Fibroblast of lung (primary cell): ENCODE data around the gene ZNF207. TPM values are rescaled to one million over a fixed set of nuclear protein-coding genes. Genes with fewer than 3 reads are reported as not detected.

Experiments
- DNase-seq, 2 donors: peaks; one replicate each; pipeline versions ENCODE4 v3.0.0 to v3.0.0-alpha.2; 2010; ENCODE audit warnings: low read depth in 2 of 2
- H2AFZ ChIP-seq: 2 replicates; pipeline ENCODE4 v1.5.1; 2012; ENCODE audit warnings: low read length, control low read depth, inconsistent platforms
- H3K27ac ChIP-seq: 2 replicates; pipeline ENCODE4 v1.5.1; 2011; ENCODE audit warnings: low read length, control low read depth; ENCODE audit not compliant: insufficient read depth
- H3K27me3 ChIP-seq: 2 replicates; pipeline ENCODE4 v1.5.1; 2011; ENCODE audit warnings: mild to moderate bottlenecking, low read length; ENCODE audit not compliant: control insufficient read depth, insufficient read depth
- H3K36me3 ChIP-seq: 2 replicates; pipeline ENCODE4 v1.5.1; 2011; ENCODE audit warnings: low read length; ENCODE audit not compliant: control insufficient read depth, insufficient read depth
- H3K4me1 ChIP-seq: 2 replicates; pipeline ENCODE4 v1.5.1; 2011; ENCODE audit warnings: low read length; ENCODE audit not compliant: control insufficient read depth, insufficient read depth; ENCODE audit errors: extremely low read depth
- H3K4me2 ChIP-seq: 2 replicates; pipeline ENCODE4 v1.5.1; 2011; ENCODE audit warnings: low read length, control low read depth; ENCODE audit not compliant: insufficient read depth; ENCODE audit errors: extremely low read depth
- H3K4me3 ChIP-seq, 4 experiments: fragments of 200-600 bp in 1 of 4; sonication (generic) in 1 of 4; replicated peaks in 1 of 4; 2 replicates each; pipeline ENCODE4 v1.5.1; 2011 to 2016; ENCODE audit warnings: low read length in 4 of 4, low read depth in 3 of 4, mild to moderate bottlenecking in 3 of 4, control low read depth in 2 of 4, inconsistent platforms in 1 of 4, mixed read lengths in 1 of 4; ENCODE audit not compliant: insufficient read depth in 1 of 4; ENCODE audit errors: control extremely low read depth in 1 of 4
- H3K79me2 ChIP-seq: 2 replicates; pipeline ENCODE4 v1.5.1; 2012; ENCODE audit warnings: mild to moderate bottlenecking, low read length, inconsistent platforms; ENCODE audit not compliant: control insufficient read depth, insufficient read depth
- H3K9ac ChIP-seq: 2 replicates; pipeline ENCODE4 v1.5.1; 2011; ENCODE audit warnings: mild to moderate bottlenecking, low read length, control low read depth; ENCODE audit not compliant: insufficient read depth
- H3K9me3 ChIP-seq: 2 replicates; pipeline ENCODE4 v1.5.1; 2012; ENCODE audit warnings: low read depth, low read length; ENCODE audit not compliant: control insufficient read depth, insufficient read depth
- H4K20me1 ChIP-seq: 2 replicates; pipeline ENCODE4 v1.5.1; 2011; ENCODE audit warnings: low read length; ENCODE audit not compliant: control insufficient read depth, insufficient read depth; ENCODE audit errors: extremely low read depth
- EZH2 ChIP-seq: IDR thresholded peaks from 2 replicates; pipeline ENCODE4 v1.5.1; 2012; ENCODE audit warnings: low read length, control low read depth, mild to moderate bottlenecking; ENCODE audit errors: missing control alignments
- polyA plus RNA-seq, 2 donors: library from polyadenylated mRNA; depleted of rRNA in 1 of 2; stranded (reverse) in 1 of 2; unstranded in 1 of 2; fragments of >200 nt; gene quantifications; 2 replicates each; pipeline ENCODE4 v1.2.1, GENCODE V29; 2011 to 2012; ENCODE audit warnings: missing spikeins in 1 of 2
- total RNA-seq: library from RNA; depleted of rRNA; stranded (reverse); fragments of >200 nt; gene quantifications from 2 replicates; pipeline ENCODE4 v1.2.1, GENCODE V29; 2014
- TF ChIP-seq, protein P1 (sequence below), 2 donors: IDR thresholded peaks in 1 of 2; conservative IDR thresholded peaks in 1 of 2; 1 replicate in 1 of 2; 2 replicates in 1 of 2; pipeline ENCODE4 v1.5.1; 2011 to 2012; ENCODE audit warnings: low read length in 2 of 2, control low read depth in 1 of 2, inconsistent platforms in 1 of 2, low read depth in 1 of 2, mild to moderate bottlenecking in 1 of 2

The ZNF207 gene
- total and polyA plus RNA-seq, 2 donors (not counting 1 experiment from before 2014, with no cell fraction given), result 75.3 to 279 TPM

DNA sequence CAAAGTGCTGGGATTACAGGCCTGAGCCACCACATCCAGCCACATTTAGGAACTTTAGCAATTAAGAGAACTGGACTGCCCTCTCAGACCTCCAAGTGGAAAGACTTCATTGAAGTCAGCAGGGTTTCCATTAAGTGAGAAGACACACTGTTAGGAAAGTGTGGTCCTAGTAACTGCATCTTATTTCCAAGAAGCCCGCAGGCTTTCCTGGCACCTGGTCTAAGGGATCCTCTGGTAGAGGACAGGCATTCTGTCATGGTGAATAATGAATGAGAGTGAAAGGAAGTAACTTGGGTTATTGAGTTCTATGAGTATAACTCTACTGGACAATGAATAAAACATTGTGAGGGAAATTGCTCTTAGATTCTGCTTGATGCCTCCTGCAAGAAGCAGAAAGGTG, 22.0 kb upstream of the ZNF207 start:
- TF ChIP-seq, protein P1, sequence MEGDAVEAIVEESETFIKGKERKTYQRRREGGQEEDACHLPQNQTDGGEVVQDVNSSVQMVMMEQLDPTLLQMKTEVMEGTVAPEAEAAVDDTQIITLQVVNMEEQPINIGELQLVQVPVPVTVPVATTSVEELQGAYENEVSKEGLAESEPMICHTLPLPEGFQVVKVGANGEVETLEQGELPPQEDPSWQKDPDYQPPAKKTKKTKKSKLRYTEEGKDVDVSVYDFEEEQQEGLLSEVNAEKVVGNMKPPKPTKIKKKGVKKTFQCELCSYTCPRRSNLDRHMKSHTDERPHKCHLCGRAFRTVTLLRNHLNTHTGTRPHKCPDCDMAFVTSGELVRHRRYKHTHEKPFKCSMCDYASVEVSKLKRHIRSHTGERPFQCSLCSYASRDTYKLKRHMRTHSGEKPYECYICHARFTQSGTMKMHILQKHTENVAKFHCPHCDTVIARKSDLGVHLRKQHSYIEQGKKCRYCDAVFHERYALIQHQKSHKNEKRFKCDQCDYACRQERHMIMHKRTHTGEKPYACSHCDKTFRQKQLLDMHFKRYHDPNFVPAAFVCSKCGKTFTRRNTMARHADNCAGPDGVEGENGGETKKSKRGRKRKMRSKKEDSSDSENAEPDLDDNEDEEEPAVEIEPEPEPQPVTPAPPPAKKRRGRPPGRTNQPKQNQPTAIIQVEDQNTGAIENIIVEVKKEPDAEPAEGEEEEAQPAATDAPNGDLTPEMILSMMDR (conservative IDR thresholded peaks at IDR 0.05 in 1 of 2, IDR thresholded peaks at IDR 0.05 in 1 of 2; ENCODE audit: low read depth in 1 of 2, low read length in 2 of 2), result no peak
- TF ChIP-seq EZH2, result no peak
- no peak overlapping the region for H3K4me2 ChIP-seq
- DNase-seq, result no peak
- no peak overlapping the region for H3K4me3 ChIP-seq
- no peaks in the 10 kb centered on the region for H3K27me3 ChIP-seq
- H3K9me3 ChIP-seq, result no peaks in the 10 kb centered on the region
- no peaks in the 10 kb centered on the region for H4K20me1 ChIP-seq
- no peak overlapping the region for H2AFZ ChIP-seq
- H3K4me1 ChIP-seq, result no peaks in the 10 kb centered on the region
- no peaks in the 10 kb centered on the region for H3K79me2 ChIP-seq
- no peak overlapping the region for H3K27ac ChIP-seq
- no peaks in the 10 kb centered on the region for H3K36me3 ChIP-seq
- H3K9ac ChIP-seq, result no peak overlapping the region

DNA sequence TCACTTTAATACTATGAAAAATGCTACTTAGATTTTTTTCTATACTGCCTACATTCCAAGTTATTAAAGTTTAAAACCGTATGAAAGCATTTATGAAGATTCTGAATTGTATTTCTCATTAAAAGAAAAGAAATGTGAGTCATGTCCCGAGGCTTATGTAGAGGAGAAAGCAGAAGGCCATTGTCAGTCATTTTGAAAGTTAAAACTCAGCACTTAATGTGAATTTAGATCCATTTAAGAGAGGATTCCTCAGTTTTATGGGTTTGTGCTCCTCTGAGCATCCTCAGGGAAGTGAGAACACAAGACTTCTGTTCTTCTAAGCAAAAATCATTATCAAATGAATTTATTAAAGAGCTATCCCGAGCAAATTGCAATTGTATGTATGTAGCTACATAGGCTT, 19.8 kb upstream of the ZNF207 start:
- H2AFZ ChIP-seq, result no peak overlapping the region
- no peak overlapping the region for H3K27ac ChIP-seq
- H3K9ac ChIP-seq, result no peak overlapping the region
- no peak for TF ChIP-seq EZH2
- TF ChIP-seq, protein P1 (conservative IDR thresholded peaks at IDR 0.05 in 1 of 2, IDR thresholded peaks at IDR 0.05 in 1 of 2; ENCODE audit: low read depth in 1 of 2, low read length in 2 of 2), result no peak
- H3K27me3 ChIP-seq, result no peaks in the 10 kb centered on the region
- no peaks in the 10 kb centered on the region for H3K79me2 ChIP-seq
- H3K4me1 ChIP-seq, result no peaks in the 10 kb centered on the region
- peaks cover 2% of the 10 kb centered on the region for H3K36me3 ChIP-seq
- no peak overlapping the region for H3K4me2 ChIP-seq
- no peak for DNase-seq
- H3K4me3 ChIP-seq, result no peak overlapping the region
- no peaks in the 10 kb centered on the region for H3K9me3 ChIP-seq
- H4K20me1 ChIP-seq, result no peaks in the 10 kb centered on the region

DNA sequence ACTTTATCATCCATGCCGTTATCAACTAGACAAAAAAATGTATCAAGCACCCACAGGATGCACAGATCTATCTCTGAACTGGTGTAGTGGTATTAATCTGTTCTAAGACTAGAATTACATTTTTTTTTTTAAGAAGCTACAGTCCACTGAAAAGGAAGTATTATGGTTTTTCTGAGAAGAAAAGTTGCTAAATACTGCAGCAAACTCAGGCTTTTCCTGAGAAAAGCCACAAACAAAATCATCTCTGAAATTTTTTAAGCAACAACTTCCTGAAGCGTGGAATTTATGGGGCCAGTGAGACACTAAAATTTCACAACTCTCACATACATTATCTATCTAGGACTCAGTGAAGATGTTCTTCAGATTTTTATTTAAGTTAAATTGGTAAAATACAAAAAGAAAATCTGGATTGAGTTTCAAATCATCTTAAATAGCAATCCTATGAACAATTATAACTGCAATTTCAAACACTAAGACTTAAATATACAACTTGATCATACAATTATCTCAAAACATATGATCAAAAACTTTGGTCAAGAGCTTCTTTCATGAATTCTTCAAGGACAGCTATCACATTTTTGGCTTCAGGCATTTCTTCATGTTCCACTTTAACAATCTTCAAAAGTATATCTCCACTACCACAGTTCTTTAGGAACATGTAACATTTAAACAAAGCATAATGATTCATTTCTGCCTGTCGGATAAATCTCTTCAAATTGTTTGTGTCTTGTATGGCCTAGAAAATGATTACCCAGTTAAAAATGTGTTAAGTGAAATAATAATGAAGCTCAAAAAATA, 18.5 kb upstream of the ZNF207 start:
- Histone ChIP-seq H3K9ac (no peak overlapping the region), H3K36me3 (peaks cover 2% of the 10 kb centered on the region), H3K4me1 (no peaks in the 10 kb centered on the region), H3K4me3 (no peak overlapping the region), H2AFZ (no peak overlapping the region), H4K20me1 (no peaks in the 10 kb centered on the region), H3K27me3 (no peaks in the 10 kb centered on the region), H3K9me3 (no peaks in the 10 kb centered on the region), H3K79me2 (no peaks in the 10 kb centered on the region), H3K4me2 (no peak overlapping the region), H3K27ac (no peak overlapping the region)
- TF ChIP-seq EZH2, result no peak
- TF ChIP-seq, protein P1 (conservative IDR thresholded peaks at IDR 0.05 in 1 of 2, IDR thresholded peaks at IDR 0.05 in 1 of 2; ENCODE audit: low read depth in 1 of 2, low read length in 2 of 2), result no peak
- no peak for DNase-seq
